ENCODE measurements around the gene ZNF467.

ZNF467 gene

DNA sequence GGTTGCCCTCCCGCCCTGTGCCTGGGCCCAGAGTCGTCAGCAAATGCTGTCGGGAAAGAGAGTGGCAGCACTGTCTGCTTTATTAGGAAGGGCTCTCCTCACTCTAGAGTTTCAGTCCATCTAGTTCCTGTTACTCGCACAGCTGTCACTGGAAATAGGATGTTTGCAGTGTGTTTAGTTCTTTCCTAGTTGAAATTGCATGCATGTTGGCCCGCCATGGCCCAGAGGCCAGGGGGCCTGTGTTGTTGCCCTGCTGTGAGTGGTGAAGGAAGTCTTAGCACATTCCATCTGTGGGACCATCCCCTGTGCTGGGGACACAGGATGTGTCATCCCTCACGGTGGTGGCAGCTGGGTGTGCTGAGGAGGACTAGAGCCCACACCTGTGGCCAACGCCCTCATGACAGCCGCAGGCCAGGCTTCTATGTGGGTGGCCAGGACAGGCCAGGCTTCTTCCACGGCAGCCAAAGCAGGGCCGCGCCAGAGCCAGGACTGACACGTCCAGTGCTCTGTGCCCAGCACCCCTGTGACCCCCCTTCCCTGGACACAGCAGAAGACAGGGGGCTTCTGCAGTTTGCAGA is 45.4 kb downstream of the ZNF467 start:
- H3K4me3 ChIP-seq (ENCODE audit: low read length) = no peak overlapping the region
- no peak for DNase-seq (ENCODE audit: low read depth)
- TF ChIP-seq, protein P1, sequence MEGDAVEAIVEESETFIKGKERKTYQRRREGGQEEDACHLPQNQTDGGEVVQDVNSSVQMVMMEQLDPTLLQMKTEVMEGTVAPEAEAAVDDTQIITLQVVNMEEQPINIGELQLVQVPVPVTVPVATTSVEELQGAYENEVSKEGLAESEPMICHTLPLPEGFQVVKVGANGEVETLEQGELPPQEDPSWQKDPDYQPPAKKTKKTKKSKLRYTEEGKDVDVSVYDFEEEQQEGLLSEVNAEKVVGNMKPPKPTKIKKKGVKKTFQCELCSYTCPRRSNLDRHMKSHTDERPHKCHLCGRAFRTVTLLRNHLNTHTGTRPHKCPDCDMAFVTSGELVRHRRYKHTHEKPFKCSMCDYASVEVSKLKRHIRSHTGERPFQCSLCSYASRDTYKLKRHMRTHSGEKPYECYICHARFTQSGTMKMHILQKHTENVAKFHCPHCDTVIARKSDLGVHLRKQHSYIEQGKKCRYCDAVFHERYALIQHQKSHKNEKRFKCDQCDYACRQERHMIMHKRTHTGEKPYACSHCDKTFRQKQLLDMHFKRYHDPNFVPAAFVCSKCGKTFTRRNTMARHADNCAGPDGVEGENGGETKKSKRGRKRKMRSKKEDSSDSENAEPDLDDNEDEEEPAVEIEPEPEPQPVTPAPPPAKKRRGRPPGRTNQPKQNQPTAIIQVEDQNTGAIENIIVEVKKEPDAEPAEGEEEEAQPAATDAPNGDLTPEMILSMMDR (conservative IDR thresholded peaks at IDR 0.05; ENCODE audit: low read length) = no peak

DNA sequence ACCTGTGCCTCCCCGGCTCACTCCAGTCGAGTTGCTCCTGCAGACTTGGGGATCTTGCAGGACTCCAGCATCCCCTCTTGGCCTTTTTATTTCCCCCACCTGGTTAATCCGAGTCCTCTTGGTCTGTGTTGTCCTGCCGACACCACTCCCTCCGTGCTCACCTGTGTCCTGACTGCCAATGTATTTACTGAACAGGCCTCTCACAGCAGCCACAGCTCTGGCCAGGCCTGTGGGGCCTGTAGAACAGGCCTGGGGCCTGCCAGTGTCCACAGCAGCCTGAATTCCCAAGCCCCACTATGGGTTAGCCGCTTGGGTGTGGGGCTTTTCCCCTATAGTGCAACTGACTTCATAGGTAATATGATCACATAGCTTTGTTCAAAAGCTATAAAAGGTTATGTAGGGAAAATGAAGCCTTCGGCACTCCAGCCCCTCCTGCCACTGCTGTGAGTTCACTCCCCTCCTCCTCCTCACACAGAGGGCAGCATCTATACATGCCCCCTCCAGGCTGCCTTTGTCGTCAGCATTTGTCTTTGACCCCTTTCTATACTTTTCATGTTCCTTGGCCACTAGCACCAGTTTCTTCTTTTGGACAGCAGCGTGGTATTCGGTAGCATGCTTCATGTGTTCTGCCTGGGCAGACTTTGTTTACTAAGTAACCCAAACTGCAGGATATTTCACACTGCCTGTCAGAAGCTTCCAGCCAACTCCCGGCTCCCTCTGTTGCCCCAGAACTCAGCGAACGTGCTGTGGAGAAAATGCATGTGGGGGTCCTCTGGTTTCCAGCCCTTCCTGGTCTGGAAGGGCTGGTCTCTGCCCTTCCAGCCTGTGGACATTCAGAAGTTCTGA is 46.1 kb downstream of the ZNF467 start:
- no peak overlapping the region for H3K4me3 ChIP-seq (ENCODE audit: low read length)
- TF ChIP-seq, protein P1 (conservative IDR thresholded peaks at IDR 0.05; ENCODE audit: low read length) = no peak
- no peak for DNase-seq (ENCODE audit: low read depth)

DNA sequence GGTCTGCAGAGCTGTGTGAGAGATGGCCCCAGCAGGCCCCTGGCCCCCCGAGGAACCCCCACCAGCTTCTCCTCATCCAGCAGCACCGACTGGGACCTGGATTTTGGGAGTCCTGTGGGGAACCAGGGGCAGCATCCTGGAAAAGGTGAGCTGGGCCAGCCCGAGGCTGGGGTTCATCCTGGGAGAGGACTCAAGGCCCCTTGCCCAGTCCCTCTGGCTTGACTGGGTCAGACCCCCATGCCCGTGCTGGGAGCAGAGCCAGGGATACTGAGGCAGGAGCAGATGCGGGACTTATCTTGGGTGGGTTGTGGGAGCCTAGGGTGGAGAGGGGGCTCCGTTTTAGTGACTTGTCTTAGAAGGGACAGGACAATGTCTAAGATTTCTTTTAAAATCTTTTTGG is 47.5 kb downstream of the ZNF467 start:
- no peak for DNase-seq (ENCODE audit: low read depth)
- H3K4me3 ChIP-seq (ENCODE audit: low read length) = no peak overlapping the region
- TF ChIP-seq, protein P1 (conservative IDR thresholded peaks at IDR 0.05; ENCODE audit: low read length) = no peak

DNA sequence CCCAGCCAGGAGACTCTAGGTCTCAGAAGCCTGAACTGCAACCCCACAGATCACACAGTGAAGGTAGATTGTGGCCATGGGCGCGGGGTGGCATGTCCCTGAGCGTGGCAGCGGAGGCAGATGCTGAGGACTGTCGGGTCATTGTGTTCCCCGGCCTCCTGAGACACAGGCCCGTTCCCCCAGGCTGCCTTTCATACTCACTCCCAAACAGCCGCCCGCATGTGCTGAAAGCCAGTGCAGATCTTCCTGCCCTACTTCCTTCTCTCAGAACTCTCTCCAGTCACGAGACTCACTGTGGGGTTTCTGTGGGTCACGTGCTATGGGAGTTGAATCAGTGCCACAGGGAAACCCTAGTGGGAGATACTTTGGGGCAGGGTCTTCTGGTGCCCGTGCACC is 48.0 kb downstream of the ZNF467 start:
- TF ChIP-seq, protein P1 (conservative IDR thresholded peaks at IDR 0.05; ENCODE audit: low read length) = no peak
- H3K4me3 ChIP-seq (ENCODE audit: low read length) = no peak overlapping the region
- no peak for DNase-seq (ENCODE audit: low read depth)

DNA sequence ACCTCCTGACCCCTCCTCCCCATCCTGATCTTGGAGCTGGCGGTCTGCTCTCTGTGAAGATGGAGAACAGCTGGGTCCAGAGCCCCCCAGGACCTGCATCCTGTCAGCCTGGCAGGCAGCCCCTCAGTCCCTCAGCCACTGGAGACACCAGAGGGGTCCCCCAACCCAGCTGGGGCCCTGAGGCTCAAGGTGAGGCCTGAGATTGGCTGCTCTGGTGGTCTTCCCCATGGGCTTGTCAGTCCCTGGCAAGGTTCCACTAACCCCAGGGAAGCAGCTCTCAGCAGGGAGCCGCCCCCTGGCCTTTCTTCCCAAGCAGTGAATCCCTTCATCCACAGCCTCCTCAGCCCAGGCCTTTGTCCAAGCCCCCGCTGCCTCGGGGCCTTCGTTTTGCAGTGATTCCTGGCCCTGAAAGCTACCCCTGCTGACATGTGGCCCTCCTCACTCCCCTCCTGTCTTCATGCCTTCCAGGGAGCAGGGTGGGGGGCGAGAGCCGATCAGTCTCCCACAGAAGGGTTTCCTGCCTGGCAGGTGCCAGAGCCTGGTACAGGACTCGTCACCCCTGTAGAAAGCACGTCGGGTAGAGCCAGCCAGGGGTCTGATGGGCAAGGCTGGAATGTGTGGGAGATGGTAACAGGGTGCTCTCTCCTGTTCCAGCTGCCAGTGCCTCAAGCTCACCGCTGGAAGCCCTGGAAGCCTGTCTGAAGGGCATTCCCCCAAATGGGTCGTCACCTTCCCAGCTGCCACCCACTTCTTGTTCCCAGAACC is 48.5 kb downstream of the ZNF467 start:
- no peak overlapping the region for H3K4me3 ChIP-seq (ENCODE audit: low read length)
- no peak for DNase-seq (ENCODE audit: low read depth)

DNA sequence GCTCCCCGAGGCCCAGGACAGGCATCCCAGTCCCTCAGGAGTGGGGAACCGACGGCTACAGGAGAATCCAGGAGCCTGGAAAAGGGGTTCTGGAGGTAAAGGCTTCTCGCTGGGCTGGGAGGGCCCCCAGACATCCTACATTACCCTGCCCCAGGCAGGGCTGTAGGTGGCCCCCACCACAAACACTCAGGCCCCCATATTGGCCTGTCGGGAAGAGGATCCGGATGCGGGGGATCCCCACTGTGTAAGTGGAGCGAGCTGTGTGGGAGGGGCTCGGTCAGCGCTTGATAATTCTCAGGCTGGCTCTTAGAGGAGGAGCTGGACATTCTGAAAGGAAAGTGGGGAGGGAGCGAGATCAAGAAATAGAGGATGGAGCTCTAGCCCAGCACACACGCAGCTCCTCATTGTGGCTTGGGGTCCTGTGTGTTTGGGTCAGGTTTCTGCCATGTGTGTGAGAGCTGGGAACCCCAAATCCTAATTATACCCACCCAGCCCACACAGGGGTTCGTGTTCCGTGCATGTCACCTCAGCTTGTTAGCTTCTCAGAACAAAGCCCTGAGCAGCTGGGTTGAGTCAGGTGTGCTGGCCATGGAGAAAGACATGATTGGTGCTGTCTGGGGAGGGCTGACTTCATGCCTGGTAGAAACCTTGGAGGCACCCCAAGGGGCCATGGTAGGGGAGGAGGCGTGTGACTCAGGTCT is 49.4 kb downstream of the ZNF467 start:
- no peak for DNase-seq (ENCODE audit: low read depth)
- H3K4me3 ChIP-seq (ENCODE audit: low read length) = no peak overlapping the region
- TF ChIP-seq, protein P1 (conservative IDR thresholded peaks at IDR 0.05; ENCODE audit: low read length) = no peak

More for the DNA sequence above, 48.5 kb downstream of the ZNF467 start:
- TF ChIP-seq, protein P1 (conservative IDR thresholded peaks at IDR 0.05; ENCODE audit: low read length) = no peak

Data from AG10803 (cell line).